A673 (cell line): ENCODE results near the gene ZNF512B.

ENCODE experiments used
- CTCF ChIP-seq: fragments of 300-800, 200-600 bp; sonication (generic); conservative IDR thresholded peaks from 2 replicates; pipeline ENCODE4 v1.5.1; 2017; ENCODE audit warnings: low read depth, mild to moderate bottlenecking, antibody characterized with exemption, low read length, moderate library complexity, mixed read lengths
- EZH2 ChIP-seq: fragments of 200-600 bp; sonication (generic); IDR thresholded peaks from 2 replicates; pipeline ENCODE4 v1.6.1; 2017; ENCODE audit warnings: borderline replicate concordance, low read depth, mild to moderate bottlenecking, mixed read lengths, antibody characterized with exemption, low read length; ENCODE audit not compliant: poor library complexity, severe bottlenecking

- no peak for TF ChIP-seq EZH2
- 0 out of 2 replicates have a peak, but pooled peaks have one; percentile 10 for TF ChIP-seq CTCF
Observed at GRCh38 chr20:63957004-63957689, 12.6 kb downstream of the ZNF512B start.
